H9 (cell line): ENCODE measurements around the gene ZNF618. TPM values are rescaled to one million over a fixed set of nuclear protein-coding genes. Genes with fewer than 3 reads are reported as not detected.

ENCODE experiments used
- DNase-seq: peaks from one replicate; pipeline ENCODE4 v3.0.0-alpha.2; 2017
- H2AFZ ChIP-seq: one replicate; pipeline ENCODE4 v1.6.1; 2013; ENCODE audit warnings: mild to moderate bottlenecking, low read length, control low read depth, moderate library complexity
- H2AK5ac ChIP-seq: 2 replicates; pipeline ENCODE4 v1.6.1; 2013; ENCODE audit warnings: low read length, control low read depth, mixed read lengths; ENCODE audit not compliant: insufficient read length
- H2BK120ac ChIP-seq: one replicate; pipeline ENCODE4 v1.6.1; 2013; ENCODE audit warnings: low read depth, mild to moderate bottlenecking, low read length, control low read depth, inconsistent platforms; ENCODE audit not compliant: poor library complexity, severe bottlenecking
- H2BK12ac ChIP-seq: 2 replicates; pipeline ENCODE4 v1.6.1; 2013; ENCODE audit warnings: low read length, control low read depth, mixed read lengths, low read depth; ENCODE audit not compliant: insufficient read length
- H2BK15ac ChIP-seq: 2 replicates; pipeline ENCODE4 v1.6.1; 2013; ENCODE audit warnings: low read depth, low read length, control low read depth
- H2BK20ac ChIP-seq: one replicate; pipeline ENCODE4 v1.6.1; 2013; ENCODE audit warnings: low read depth, mild to moderate bottlenecking, low read length, control low read depth, inconsistent platforms; ENCODE audit not compliant: poor library complexity, severe bottlenecking
- H2BK5ac ChIP-seq: 2 replicates; pipeline ENCODE4 v1.6.1; 2013; ENCODE audit warnings: low read length, control low read depth, mixed read lengths; ENCODE audit not compliant: insufficient read length
- H3K14ac ChIP-seq: 2 replicates; pipeline ENCODE4 v1.6.1; 2013; ENCODE audit warnings: low read length, control low read depth; ENCODE audit not compliant: insufficient read depth
- H3K18ac ChIP-seq: 2 replicates; pipeline ENCODE4 v1.6.1; 2013; ENCODE audit warnings: low read depth, mild to moderate bottlenecking, mixed read lengths, low read length, control low read depth; ENCODE audit not compliant: insufficient read length
- H3K23ac ChIP-seq: 2 replicates; pipeline ENCODE4 v1.6.1; 2013; ENCODE audit warnings: low read length, control low read depth, mixed read lengths, low read depth; ENCODE audit not compliant: insufficient read length
- H3K23me2 ChIP-seq: 2 replicates; pipeline ENCODE4 v1.6.1; 2013; ENCODE audit warnings: low read depth, mild to moderate bottlenecking, mixed read lengths, low read length, control low read depth; ENCODE audit not compliant: insufficient read length, poor library complexity, severe bottlenecking
- H3K27ac ChIP-seq: 2 replicates; pipeline ENCODE4 v1.5.1; 2013; ENCODE audit warnings: low read length, control low read depth, mixed read lengths, low read depth; ENCODE audit not compliant: insufficient read length
- H3K27me3 ChIP-seq: 2 replicates; pipeline ENCODE4 v1.6.1; 2013; ENCODE audit warnings: low read length, control low read depth, inconsistent platforms; ENCODE audit not compliant: insufficient read depth
- H3K4ac ChIP-seq: 2 replicates; pipeline ENCODE4 v1.6.1; 2013; ENCODE audit warnings: low read depth, mild to moderate bottlenecking, control low read depth, inconsistent platforms, low read length, moderate library complexity
- H3K4me1 ChIP-seq: 2 replicates; pipeline ENCODE4 v1.6.1; 2013; ENCODE audit warnings: low read length, control low read depth, inconsistent platforms; ENCODE audit not compliant: insufficient read depth
- H3K4me2 ChIP-seq: 2 replicates; pipeline ENCODE4 v1.6.1; 2013; ENCODE audit warnings: low read length, control low read depth, mixed read lengths; ENCODE audit not compliant: insufficient read length, insufficient read depth
- H3K56ac ChIP-seq: 2 replicates; pipeline ENCODE4 v1.6.1; 2013; ENCODE audit warnings: low read depth, mild to moderate bottlenecking, mixed read lengths, low read length, control low read depth; ENCODE audit not compliant: insufficient read length
- H3K79me1 ChIP-seq: 2 replicates; pipeline ENCODE4 v1.6.1; 2013; ENCODE audit warnings: low read depth, mild to moderate bottlenecking, moderate library complexity, low read length, control low read depth, inconsistent platforms; ENCODE audit not compliant: insufficient read depth, poor library complexity, severe bottlenecking
- H3K79me2 ChIP-seq: 2 replicates; pipeline ENCODE4 v1.6.1; 2013; ENCODE audit warnings: low read length, control low read depth, inconsistent platforms; ENCODE audit not compliant: insufficient read depth
- H3K9ac ChIP-seq: 2 replicates; pipeline ENCODE4 v1.6.1; 2013; ENCODE audit warnings: low read length, control low read depth, mixed read lengths; ENCODE audit not compliant: insufficient read length; ENCODE audit errors: extremely low read depth
- H3K9me3 ChIP-seq: one replicate; pipeline ENCODE4 v1.6.1; 2013; ENCODE audit warnings: low read depth, low read length, inconsistent platforms; ENCODE audit not compliant: control insufficient read depth
- H3T11ph ChIP-seq: one replicate; pipeline ENCODE4 v1.6.1; 2013; ENCODE audit warnings: mild to moderate bottlenecking, low read length, control low read depth, inconsistent platforms
- H4K20me1 ChIP-seq: one replicate; pipeline ENCODE4 v1.6.1; 2013; ENCODE audit not compliant: control insufficient read depth, insufficient read length, insufficient read depth
- H4K5ac ChIP-seq: 2 replicates; pipeline ENCODE4 v1.6.1; 2013; ENCODE audit warnings: low read depth, mild to moderate bottlenecking, mixed read lengths, low read length, control low read depth; ENCODE audit not compliant: insufficient read length
- H4K8ac ChIP-seq: replicated peaks from 2 replicates; pipeline ENCODE4 v1.6.1; 2013; ENCODE audit warnings: low read length, control low read depth, mixed read lengths, low read depth; ENCODE audit not compliant: insufficient read length
- H4K91ac ChIP-seq: 2 replicates; pipeline ENCODE4 v1.6.1; 2013; ENCODE audit warnings: low read depth, mild to moderate bottlenecking, moderate library complexity, mixed read lengths, low read length, control low read depth; ENCODE audit not compliant: insufficient read length
- H3K27ac Mint-ChIP-seq, 3 experiments: 2 replicates in 2 of 3; 3 replicates in 1 of 3; pipeline ENCODE4 v1.8.0; 2020 to 2021; ENCODE audit warnings: mixed read lengths in 3 of 3, mild to moderate bottlenecking in 1 of 3, moderate library complexity in 1 of 3
- H3K27me3 Mint-ChIP-seq: 2 replicates; pipeline ENCODE4 v1.8.0; 2021; ENCODE audit warnings: low read depth, mild to moderate bottlenecking, moderate library complexity, mixed read lengths
- H3K36me3 Mint-ChIP-seq, 3 experiments: 2 replicates in 2 of 3; 3 replicates in 1 of 3; pipeline ENCODE4 v1.8.0; 2020 to 2021; ENCODE audit warnings: low read depth in 3 of 3, mixed read lengths in 3 of 3; ENCODE audit not compliant: insufficient read depth in 1 of 3
- H3K4me1 Mint-ChIP-seq, 2 experiments: 2 replicates each; pipeline ENCODE4 v1.8.0; 2020; ENCODE audit warnings: mixed read lengths in 2 of 2
- H3K4me3 Mint-ChIP-seq, 2 experiments: 2 replicates in 1 of 2; 3 replicates in 1 of 2; pipeline ENCODE4 v1.8.0; 2020 to 2021; ENCODE audit warnings: mild to moderate bottlenecking in 2 of 2, mixed read lengths in 2 of 2, moderate library complexity in 1 of 2
- H3K9me3 Mint-ChIP-seq, 2 experiments: 2 replicates in 1 of 2; 3 replicates in 1 of 2; pipeline ENCODE4 v1.8.0; 2020; ENCODE audit warnings: mild to moderate bottlenecking in 2 of 2, mixed read lengths in 2 of 2, moderate library complexity in 1 of 2
- WGBS: extraction: QIAGEN DNeasy Blood & Tissue Kit; methylation state at CpG from one replicate; pipeline ENCODE4 v1.1.7; 2013; ENCODE audit warnings: missing lambda C conversion rate, low lambda C conversion rate, mixed read lengths; ENCODE audit not compliant: insufficient read length; ENCODE audit errors: extremely low coverage; 5-methylcytosine and 5-hydroxymethylcytosine counted together
- total RNA-seq: library from RNA; stranded (reverse); gene quantifications from 2 replicates; pipeline ENCODE4 v1.2.1, GENCODE V29; 2021
- TF ChIP-seq, protein P1 (sequence below): fragments of 200-600 bp; sonication (generic); conservative IDR thresholded peaks from 3 replicates; pipeline ENCODE4 v1.8.0; 2021; ENCODE audit warnings: antibody characterized with exemption, mild to moderate bottlenecking

The ZNF618 gene
- total RNA-seq, 1 experiment from 2014 or later = 13.6 TPM

DNA sequence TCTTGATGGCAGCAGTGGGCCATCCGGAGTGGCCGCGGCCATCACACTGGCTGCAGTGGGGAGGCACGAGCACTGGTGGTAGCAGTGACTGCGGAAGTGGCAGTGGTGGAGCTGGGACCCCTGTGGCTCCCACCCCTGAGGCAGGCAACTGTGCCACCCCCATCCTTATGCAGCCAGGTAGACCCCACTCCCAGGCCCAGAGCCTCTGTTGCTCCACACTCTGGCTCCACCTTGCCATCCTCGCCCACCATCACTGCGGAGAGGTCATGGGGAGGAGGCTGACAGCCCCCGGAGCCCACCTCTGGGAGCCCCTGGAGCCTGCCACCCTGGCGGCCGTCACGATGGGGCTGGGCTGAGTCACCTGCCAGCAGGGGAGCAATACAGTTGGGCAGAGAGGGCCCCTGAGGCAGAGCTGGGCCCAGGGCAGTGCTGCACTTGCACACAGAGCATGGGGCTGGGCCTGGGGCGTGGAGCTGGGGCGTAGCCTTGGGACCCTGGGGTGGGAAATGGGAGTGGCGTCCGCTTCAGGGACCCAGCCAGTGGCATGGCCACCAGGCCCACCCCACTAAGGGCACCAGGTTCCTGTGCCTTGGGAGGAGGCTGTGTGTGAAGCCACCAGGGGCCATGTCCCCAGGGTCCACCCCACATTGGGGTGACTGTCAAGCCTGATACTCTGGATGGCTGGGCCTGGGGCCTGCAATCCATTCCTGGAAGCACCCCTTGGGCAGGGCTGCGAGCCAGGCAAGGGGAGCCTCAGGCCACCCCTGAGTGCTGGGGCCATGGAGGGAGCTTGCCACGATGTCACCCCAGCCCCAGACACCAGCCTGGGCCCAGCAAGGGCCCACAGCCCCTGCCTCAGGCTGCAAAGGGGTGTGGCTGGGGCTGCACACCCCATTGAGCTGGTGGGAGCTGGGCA, 194.3 kb downstream of the ZNF618 start:
- Histone ChIP-seq H3K56ac (no peak overlapping the region), H3K27ac (no peak overlapping the region), H3K23me2 (no peaks in the 10 kb centered on the region), H3K9me3 (no peaks in the 10 kb centered on the region), H2BK120ac (no peak overlapping the region), H3K79me2 (no peaks in the 10 kb centered on the region), H2AFZ (no peak overlapping the region), H2BK5ac (no peak overlapping the region), H4K8ac (no peak overlapping the region), H3K79me1 (no peaks in the 10 kb centered on the region), H3K27me3 (no peaks in the 10 kb centered on the region), H3K4me2 (no peak overlapping the region), H4K5ac (no peak overlapping the region), H4K91ac (no peak overlapping the region), H2BK12ac (no peak overlapping the region), H3K4ac (no peak overlapping the region), H4K20me1 (no peaks in the 10 kb centered on the region), H2AK5ac (no peak overlapping the region), H3K18ac (no peak overlapping the region), H3K9ac (no peak overlapping the region), H2BK20ac (no peak overlapping the region), H3K14ac (no peak overlapping the region; the same call in 1 of the 2 replicates), H3K4me1 (no peaks in the 10 kb centered on the region), H3T11ph (no peak overlapping the region), H3K23ac (no peak overlapping the region), H2BK15ac (no peak overlapping the region)
- no peak for DNase-seq
- Mint-ChIP-seq H3K27ac (no peak overlapping the region), H3K27me3 (peaks cover 24% of the 10 kb centered on the region), H3K36me3 (no peaks in the 10 kb centered on the region), H3K9me3 (no peaks in the 10 kb centered on the region), H3K4me3 (no peak overlapping the region), H3K4me1 (peaks cover under 1 to 1% of the 10 kb centered on the region in 2 experiments; a peak in 2 of 4 replicates)
- no CpG with 5 or more reads among the region's 17 CpGs for WGBS
- TF ChIP-seq, protein P1, sequence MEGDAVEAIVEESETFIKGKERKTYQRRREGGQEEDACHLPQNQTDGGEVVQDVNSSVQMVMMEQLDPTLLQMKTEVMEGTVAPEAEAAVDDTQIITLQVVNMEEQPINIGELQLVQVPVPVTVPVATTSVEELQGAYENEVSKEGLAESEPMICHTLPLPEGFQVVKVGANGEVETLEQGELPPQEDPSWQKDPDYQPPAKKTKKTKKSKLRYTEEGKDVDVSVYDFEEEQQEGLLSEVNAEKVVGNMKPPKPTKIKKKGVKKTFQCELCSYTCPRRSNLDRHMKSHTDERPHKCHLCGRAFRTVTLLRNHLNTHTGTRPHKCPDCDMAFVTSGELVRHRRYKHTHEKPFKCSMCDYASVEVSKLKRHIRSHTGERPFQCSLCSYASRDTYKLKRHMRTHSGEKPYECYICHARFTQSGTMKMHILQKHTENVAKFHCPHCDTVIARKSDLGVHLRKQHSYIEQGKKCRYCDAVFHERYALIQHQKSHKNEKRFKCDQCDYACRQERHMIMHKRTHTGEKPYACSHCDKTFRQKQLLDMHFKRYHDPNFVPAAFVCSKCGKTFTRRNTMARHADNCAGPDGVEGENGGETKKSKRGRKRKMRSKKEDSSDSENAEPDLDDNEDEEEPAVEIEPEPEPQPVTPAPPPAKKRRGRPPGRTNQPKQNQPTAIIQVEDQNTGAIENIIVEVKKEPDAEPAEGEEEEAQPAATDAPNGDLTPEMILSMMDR = no peak
